ENCODE data around the gene TRIM13. TPM values are rescaled to one million over a fixed set of nuclear protein-coding genes. Genes with fewer than 3 reads are reported as not detected.
"Not testable (repeated sequence)": the region's sequence is repeated elsewhere in the genome, so short reads cannot be mapped to it uniquely, and the experiment has no call there.

The TRIM13 gene, protein sequence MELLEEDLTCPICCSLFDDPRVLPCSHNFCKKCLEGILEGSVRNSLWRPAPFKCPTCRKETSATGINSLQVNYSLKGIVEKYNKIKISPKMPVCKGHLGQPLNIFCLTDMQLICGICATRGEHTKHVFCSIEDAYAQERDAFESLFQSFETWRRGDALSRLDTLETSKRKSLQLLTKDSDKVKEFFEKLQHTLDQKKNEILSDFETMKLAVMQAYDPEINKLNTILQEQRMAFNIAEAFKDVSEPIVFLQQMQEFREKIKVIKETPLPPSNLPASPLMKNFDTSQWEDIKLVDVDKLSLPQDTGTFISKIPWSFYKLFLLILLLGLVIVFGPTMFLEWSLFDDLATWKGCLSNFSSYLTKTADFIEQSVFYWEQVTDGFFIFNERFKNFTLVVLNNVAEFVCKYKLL
- polyA plus RNA-seq (ENCODE audit: insufficient read length in 3 of 3), result 10 to 100 TPM; 49.6 to 51.9 (median 49.7) TPM

DNA sequence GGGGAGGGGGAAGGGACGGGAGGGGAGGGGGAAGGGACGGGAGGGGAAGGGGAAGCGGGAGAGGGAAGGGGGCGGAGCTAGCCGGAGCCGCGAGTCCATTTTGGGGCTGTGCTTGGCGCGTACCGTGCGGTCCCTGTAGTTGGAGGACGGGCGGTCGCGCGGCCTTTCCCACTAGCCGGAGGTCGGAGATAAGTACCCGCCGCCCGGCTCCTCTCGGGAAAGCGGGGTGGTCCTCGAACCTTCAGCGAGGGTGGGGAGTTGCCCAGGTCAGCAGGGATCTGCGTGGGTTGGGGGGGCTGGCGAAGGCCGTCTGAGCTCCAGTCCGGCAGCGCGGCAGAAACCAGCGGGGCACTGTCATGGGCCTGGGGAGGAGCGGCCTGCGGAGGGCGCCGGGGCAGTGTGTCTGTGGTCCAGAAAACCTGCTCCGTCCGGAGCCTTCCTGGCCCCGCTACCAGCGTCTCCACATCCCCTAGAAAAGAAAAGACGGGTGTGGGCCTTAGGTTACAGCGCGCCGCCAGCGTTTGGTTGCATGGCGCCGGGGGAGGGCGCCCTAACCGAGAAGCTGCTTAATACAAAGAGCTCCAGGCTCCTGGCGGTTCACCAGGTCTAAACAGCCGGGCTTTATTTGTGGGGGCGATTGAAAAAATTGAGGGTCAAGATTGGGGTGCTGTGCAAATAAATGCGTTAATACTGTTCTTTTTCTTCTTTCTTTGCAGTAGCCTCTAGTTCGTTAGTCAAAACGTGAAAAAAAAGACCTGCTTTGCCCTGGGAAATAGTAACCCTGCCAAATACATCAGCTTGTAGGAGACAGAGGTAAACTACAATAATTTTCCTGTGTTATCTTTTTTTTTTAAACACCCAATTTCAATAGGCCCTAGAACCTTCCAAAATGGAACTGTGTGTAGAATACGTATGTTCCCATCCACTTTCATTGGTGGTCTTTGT, at the start of gene TRIM13:
Gene TRIM13 (plus strand): TSS at position 92 of the 945 bp plus-strand sequence. CDS start 14,899 bp downstream, outside the sequence.
- DNase-seq (ENCODE audit: low read depth in 3 of 3, low spot score in 2 of 3), result peak; percentile 76 to 85 (median 83)

DNA sequence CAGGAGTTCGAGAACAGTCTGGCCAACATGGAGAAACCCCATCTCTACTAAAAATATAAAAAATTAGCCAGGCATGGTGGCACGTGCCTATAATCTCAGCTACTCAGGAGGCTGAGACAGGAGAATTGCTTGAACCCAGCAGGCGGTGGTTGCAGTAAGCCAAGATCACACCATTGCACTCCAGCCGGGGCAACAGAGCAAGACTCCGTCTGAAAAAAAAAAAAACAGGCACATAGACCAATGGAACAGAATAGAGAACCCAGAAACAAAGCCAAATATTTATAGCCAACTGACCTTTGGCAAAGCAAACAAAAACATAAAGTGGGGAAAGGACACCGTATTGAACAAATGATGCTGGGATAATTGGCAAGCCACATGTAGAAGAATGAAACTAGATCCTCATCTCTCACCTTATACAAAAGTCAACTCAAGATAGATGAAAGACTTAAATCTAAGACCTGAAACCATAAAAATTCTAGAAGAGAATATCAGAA, 48.0 kb upstream of the TRIM13 start:
- not testable (repeated sequence) for DNase-seq (ENCODE audit: low read depth in 3 of 3, low spot score in 2 of 3)

DNA sequence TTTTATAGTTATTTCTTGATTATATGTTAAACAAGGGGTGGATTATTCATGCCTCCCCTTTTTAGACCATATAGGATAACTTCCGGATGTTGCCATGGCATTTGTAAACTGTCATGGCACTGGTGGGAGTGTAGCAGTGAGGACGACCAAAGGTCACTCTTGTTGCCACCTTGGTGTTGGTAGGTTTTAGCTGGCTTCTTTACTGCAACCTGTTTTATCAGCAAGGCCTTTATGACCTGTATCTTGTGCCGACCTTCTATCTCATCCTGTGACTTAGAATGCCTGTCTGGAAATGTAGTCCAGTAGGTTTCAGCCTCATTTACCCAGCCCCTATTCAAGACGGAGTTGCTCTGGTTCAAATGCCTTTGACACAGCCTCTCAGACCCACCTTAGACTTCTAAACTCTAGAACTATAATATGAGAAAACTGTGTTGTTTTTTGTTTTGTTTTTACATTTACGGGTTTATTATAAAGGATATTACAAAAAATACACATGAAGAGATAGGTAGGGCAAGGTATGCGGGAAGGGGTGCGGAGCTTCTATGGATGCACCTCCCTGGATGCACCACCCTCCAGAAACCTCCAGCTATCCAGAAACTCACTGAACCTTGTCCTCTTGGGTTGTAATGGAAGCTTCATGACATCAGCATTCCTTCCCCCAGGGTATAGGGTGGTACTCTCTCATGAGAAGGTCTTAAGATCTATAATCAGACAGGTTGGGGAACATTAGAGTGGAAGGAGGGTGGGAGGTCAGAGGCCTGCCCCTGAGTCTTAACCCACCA, 44.9 kb upstream of the TRIM13 start:
- no peak for DNase-seq (ENCODE audit: low read depth in 3 of 3, low spot score in 2 of 3)

DNA sequence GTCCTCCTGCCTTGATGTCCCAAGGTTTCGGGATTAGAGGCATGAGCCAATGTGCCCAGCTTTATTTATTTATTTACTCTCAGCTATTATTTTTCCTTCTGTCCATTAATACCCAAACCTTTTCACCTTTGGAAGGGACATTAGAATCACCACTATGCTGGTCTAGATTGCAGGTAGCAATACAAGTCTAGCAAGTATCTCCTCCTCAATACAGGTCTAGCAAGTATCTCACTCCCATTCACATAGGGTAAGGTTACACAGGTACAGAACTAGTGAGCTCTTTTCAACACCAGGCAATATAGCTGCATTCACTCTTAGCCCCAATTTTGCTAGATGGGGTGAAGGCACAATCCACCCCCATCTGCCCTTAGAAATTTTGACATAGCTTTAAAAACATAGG, 43.3 kb upstream of the TRIM13 start:
- no peak for DNase-seq (ENCODE audit: low read depth in 3 of 3, low spot score in 2 of 3)

DNA sequence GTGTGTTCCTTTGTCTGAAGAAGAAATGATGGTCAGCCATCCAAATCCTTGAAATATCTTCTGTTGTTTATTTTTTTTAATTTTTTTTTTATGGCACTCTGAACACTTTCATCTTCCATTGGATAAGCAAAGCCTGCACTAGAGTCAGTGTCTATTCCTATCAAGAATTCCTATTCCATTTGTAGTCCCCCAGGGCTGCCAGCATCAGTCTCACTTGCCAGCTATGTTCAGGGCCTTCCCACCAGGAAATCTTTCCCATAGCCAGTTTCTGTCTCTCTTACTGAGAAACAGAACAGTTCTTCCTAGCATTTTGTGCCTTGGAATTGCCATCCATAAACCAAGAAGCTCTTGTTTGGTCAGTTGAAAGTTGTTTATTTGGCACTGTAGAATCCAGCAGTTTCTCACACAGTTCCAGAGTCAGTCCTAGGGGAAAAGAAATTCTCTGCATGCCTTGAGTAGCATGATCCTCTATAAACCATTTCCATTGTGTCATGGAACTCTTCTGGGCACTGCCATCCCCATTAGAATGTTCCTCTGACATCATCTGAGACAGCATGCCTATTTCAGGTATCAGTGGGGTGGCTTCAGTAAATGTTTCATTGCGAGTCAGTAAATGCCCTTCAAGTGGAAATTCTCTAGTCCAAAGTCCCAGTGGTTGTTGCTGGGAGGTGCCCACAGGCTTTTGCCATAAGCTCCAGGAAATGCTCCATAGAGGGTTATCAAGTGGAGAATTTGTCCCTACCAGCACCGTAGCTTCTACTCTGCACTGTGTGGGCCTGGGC, 42.0 kb upstream of the TRIM13 start:
- no peak for DNase-seq (ENCODE audit: low read depth in 3 of 3, low spot score in 2 of 3)

DNA sequence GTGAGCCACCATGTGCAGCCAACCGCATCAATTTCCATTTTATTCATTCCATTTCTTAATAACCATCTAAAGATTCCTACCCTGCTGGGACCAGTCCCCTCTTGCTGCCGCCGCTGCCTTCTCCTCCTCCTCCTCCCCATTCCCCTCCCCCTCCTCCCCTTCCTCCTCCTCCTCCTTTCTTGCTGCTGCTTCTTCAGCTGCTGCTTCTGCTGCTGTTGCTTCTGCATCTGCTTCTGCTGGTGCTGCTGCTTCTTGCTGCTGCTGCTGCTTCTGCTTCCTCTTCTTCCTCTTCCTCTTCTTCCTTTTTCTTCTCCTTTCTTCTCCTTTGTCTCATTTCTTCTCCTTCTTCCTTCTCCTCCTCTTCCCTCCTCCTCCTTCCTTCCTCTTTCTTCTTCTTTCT, 40.7 kb upstream of the TRIM13 start:
- DNase-seq (ENCODE audit: low read depth in 3 of 3, low spot score in 2 of 3), result no peak

DNA sequence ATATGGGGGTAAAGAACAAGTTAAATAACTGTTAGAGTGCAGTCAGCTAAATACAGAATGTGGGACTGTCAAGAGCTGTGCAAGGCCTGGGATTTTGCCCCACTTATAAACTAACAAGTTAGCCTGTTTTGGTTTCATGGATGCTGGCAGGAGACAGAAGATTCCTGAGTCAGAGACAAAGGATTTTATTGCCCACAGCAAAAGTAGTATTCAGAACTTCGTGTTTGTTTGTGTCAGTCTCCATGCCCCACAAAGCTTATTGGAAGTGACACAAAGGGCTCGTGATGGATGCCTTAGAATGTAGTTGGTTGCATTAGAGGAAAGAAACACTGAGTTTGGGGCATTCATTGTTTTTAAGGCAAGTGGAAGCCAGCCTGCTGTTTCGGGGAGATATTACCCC, 38.5 kb upstream of the TRIM13 start:
- no peak for DNase-seq (ENCODE audit: low read depth in 3 of 3, low spot score in 2 of 3)

DNA sequence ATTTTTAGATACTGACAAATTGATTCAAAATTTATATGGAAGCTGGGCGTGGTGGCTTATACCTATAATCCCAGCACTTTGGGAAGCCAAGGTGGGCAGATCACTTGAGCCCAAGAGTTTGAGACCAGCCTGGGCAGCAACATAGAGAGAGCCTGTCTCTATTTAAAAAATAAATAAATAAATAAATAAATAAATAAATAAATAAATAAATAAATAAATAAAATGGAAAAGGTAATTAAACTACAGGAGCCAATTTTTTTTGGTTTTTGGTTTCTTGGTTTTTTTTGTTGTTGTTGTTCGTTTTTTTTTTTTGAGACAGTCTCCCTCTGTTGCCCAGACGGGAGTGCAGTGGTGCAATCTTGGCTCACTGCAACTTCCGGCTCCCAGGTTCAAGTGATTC, 29.4 kb upstream of the TRIM13 start:
- no peak for DNase-seq (ENCODE audit: low read depth in 3 of 3, low spot score in 2 of 3)

DNA sequence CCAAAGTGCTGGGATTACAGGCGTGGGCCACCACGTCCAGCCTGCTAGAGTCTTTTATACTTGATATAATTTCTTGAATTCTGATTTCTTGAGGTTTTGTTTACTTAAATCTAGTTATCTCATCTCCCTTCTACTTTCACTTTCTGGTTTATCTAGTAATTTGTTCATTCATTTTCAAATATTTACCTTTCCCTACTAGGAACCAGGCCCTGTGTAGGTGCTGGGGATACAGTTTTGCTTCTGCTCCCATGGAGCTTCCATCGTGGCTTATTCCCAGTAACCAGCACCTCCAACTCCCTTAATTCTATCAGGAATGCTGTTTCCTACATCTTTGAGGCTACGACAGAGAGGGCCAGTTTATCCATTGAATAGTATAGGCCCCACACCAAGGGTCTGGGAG, 24.1 kb upstream of the TRIM13 start:
- no peak for DNase-seq (ENCODE audit: low read depth in 3 of 3, low spot score in 2 of 3)

DNA sequence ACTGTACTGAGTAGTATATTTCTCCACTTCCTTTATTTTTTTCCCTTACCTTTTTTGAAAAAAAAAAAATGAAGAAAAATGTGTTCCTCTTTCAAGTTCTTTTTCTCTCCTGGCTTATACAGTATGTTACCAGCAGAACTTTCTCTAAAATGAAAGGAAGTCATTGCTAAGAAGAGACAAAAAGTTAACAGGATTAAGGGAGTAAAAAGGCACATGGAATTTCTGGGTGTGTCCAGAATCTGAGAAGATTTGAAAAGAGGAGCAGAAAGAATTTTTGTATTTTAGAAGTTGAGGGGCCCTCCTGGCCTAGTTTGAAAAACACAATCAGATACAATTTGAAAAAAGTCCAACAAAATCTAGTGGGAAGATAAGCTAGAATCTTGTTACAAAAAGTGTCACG, 21.0 kb upstream of the TRIM13 start:
- DNase-seq (ENCODE audit: low read depth in 3 of 3, low spot score in 2 of 3), result no peak

DNA sequence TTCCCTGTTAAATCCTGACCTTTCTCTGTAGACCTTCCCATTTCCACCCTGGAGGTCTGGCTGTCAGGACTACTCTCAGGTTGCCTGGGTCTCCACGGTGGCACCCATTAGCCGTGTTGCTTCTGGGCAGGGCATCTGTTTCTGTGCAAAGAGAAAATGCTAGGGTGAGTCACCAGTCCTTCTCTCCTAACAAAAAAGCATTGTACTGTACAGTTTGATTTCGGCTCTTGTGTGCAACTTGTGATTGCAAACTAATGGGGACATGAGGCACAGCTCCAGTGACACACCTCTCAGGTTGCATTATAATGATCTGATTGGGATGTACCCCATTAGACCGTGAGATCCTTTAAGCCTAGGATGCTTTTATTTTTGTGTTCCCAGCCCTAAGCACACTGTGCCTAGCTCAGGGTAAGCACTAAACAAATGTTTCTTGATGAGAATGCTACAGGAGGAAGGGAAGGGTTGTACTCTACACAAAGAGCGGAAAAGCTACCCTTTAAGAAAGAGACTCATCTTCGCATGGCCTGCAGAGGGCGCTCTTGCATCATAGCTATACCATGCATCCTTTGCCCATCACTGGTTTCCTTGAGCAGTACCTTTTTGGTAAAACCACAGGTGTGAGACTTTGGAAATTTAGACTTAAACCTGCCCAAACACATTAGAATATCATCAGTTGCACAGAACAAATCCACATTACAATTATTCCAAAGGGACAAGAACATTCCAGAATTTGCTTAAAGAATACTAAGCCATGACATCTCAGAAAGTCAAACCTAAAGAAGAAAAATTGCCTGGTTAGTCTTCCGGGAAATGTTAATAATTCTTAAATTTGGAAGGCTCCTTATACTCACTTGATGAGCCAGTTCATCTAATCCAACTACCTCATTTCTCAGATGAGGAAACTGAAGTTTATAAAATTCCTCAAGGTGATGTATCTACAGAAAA, 20.3 kb upstream of the TRIM13 start:
- peak in 2 of 3 donors; percentile 47 to 48 for DNase-seq (ENCODE audit: low read depth in 3 of 3, low spot score in 2 of 3)

DNA sequence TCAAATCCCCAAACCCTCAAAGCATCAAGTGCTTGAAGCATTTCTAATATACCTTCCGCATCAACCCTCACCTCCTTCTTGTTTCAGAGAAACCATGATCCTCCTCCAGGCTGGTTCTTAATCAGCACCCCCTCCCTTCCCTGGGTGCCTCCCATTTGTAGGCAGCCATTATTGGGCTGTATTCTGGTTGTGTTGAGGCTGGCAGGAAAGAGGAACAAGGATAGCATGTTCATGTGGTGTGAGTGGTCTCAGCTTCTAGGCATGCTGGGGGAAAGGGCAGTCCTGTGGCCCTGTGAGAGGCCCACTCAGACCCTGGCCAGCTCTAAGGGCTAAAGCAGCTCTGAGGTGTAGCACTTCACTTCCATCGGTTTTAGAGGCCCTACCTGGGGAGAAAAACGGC, 18.9 kb upstream of the TRIM13 start:
- no peak for DNase-seq (ENCODE audit: low read depth in 3 of 3, low spot score in 2 of 3)

DNA sequence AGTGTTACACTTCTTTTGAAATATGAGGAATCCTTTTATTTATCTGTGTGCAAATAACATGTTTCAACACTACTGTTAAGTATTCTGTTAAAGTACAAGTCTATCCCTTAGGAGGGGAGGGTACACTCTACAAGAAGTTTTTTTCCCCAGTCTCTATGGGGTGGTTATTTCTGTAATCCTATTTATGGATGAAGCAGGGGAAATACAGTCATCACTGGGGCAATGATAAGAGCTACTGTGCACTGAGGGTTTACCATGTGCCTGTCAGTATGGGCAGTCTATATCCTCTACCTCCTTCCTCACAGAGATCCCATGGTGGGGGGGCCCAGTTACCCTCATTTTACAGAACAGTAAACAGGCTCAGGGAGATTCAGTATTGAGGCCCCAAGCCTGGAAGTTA, 16.6 kb upstream of the TRIM13 start:
- DNase-seq (ENCODE audit: low read depth in 3 of 3, low spot score in 2 of 3), result no peak

DNA sequence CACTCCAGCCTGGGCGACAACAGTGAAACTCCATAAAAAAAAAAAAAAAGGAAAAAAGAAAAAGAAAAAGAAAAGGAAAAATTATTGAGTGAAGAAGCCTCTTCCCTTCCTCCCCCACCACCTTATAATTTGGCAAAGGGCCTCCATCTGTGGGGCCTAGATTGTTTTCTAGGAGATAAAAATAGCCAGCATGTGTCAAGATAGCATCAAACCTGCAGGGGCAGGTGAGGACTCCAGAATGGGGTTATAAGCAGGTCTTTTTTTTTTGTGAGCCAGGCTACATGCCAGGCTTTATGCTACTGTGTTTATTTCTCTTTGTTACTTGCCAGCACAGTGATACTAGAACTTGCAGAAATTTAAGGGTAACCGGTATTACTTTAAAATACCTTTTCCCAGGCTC, 11.7 kb upstream of the TRIM13 start:
- no peak for DNase-seq (ENCODE audit: low read depth in 3 of 3, low spot score in 2 of 3)

DNA sequence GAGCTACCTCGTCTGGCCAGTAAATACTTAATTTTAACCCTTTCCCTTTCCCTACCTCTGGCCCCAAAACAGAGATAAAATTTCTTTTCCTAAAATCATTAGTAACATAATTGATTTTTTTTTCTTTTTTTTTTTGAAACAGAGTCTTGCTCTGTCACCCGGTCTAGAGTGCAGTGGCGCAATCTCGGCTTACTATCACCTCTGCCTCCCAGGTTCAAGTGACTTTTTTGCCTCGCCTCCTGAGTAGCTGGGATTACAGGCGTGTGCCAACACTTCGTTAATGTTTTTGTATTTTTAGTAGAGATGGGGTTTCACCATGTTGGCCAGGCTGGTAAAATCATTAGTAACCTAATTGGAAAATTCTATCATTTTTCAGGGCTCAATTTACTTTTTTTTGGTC, 10.4 kb upstream of the TRIM13 start:
- DNase-seq (ENCODE audit: low read depth in 3 of 3, low spot score in 2 of 3), result no peak

DNA sequence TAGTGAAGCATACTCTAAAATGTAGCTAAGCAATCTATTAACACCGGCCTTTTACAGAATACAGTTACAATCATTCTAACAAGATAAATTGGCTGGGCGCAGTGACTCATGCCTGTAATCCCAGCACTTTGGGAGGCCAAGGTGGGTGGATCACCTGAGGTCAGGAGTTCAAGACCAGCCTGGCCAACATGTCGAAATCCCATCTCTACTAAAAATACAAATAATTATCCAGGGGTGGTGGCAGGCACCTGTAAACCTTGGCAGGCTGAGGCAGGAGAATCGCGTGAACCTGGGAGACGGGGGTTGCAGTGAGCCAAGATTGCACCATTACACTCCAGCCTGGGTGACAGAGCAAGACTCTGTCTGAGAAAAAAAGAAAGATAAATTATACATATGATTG, 6.2 kb upstream of the TRIM13 start:
- DNase-seq (ENCODE audit: low read depth in 3 of 3, low spot score in 2 of 3), result not testable (repeated sequence)

DNA sequence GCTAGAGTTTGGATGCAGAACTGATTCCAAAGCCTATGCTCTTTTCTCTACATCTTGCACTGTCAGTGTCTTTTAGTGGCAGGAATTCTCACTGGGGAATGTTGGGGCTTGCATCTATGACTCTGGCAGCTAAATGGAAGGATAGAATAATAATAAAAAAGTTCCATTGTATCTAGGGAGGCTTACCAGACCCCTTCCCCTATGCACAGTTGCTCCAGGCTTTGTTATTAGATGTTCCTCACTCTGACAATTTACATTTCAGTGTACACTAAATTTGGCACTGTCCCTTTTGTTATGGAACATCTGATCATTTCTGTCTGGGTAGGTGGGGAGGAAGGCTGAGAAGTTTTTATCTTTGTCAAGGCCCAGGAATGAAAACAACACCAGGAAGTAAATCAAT, 3.7 kb upstream of the TRIM13 start:
- DNase-seq (ENCODE audit: low read depth in 3 of 3, low spot score in 2 of 3), result no peak

DNA sequence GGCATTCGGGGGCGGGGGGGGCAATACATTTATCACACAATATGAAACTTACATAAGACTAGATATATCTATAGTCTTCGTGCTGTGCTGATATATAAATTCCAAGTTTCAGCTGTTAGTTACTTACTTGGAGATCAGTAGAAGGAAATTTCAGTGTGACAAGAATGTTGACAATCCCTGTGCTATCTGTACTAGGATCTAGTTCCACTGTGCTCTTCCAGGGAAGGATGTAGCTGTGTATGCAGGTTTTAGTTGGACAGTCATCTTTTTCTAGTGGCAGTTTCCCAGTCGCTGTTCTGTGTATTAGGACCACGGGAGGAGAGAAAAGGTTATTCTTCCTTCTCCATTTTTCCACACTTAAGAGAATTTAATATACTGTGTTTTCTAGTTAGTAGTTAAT, 3.2 kb upstream of the TRIM13 start:
- no peak for DNase-seq (ENCODE audit: low read depth in 3 of 3, low spot score in 2 of 3)

DNA sequence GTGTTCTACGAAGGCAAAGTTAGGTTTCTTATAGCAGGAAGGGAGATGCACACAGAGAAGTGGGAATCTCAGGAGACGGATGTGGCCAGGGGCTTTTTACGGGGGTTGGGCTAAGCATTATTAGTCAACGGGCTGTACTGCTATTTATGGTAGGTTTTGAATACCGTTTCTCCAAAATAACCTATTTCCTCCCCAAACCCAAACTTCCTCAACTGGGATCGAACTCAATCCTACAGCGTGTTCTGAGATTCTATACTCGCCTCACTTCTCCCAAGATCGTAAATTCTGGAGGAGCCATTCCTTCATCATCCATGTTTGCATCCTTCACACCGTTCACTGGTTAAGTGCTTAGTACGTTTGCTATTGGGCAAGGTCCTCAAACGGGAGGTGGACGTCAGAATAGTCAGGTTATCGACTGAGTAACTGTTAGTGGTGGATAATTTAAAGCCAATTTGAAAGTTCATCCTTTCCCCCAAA, 1.2 kb upstream of the TRIM13 start:
- DNase-seq (ENCODE audit: low read depth in 3 of 3, low spot score in 2 of 3), result peak in 2 of 3 donors; percentile 16 to 36
